Measurements from ENCODE around the gene MEAK7. TPM values are rescaled to one million over a fixed set of nuclear protein-coding genes. Genes with fewer than 3 reads are reported as not detected.

The MEAK7 gene
- total and polyA plus RNA-seq, 2 of the 8 experiments (the other 6 are each of a cell fraction or from before 2014, with no cell fraction given): 9.6 to 19.6 TPM

GRCh38 chr16:84504420-84505248 is at the start of gene MEAK7 (continued):
- TF ChIP-seq EGR1 (IDR thresholded peaks at IDR 0.05; ENCODE audit: borderline replicate concordance, low read depth, low read length) (no peak), MAFK (IDR thresholded peaks at IDR 0.05; ENCODE audit: low read depth, low read length) (no peak; the same call in 1 of the 2 replicates), KDM5A (IDR thresholded peaks at IDR 0.05; ENCODE audit: low read length) (no peak), HDAC2 (IDR thresholded peaks at IDR 0.05; ENCODE audit: borderline replicate concordance in 1 of 2, low read depth in 2 of 2, low read length in 2 of 2) (0 out of 4 replicates have a peak, but pooled peaks of 1 of the 2 experiments have one; percentile 38), FOSL1 (IDR thresholded peaks at IDR 0.05; ENCODE audit: insufficient read depth, low read depth, low read length) (no peak), GABPA (IDR thresholded peaks at IDR 0.05; ENCODE audit: borderline replicate concordance, insufficient read depth, low read length) (0 out of 2 replicates have a peak, but pooled peaks have one; percentile 26), SAP30 (IDR thresholded peaks at IDR 0.05; ENCODE audit: insufficient read depth, insufficient replicate concordance, low read length) (no peak), USF2 (IDR thresholded peaks at IDR 0.05; ENCODE audit: low read length) (no peak), RXRA (IDR thresholded peaks at IDR 0.05; ENCODE audit: insufficient read depth, low read depth, low read length) (no peak), SP2 (IDR thresholded peaks at IDR 0.05; ENCODE audit: low read length) (peak; percentile 87), SIRT6 (IDR thresholded peaks at IDR 0.05; ENCODE audit: low read length) (no peak), CBX8 (IDR thresholded peaks at IDR 0.05; ENCODE audit: borderline replicate concordance, low read depth, low read length) (no peak), ASH2L (IDR thresholded peaks at IDR 0.05; ENCODE audit: low read length) (no peak), TAF1 (IDR thresholded peaks at IDR 0.05; ENCODE audit: low read depth, low read length) (peak; percentile 60; the same call in 1 of the 2 replicates), TBP (IDR thresholded peaks at IDR 0.05; ENCODE audit: low read depth, low read length) (peak; percentile 44; the same call in 1 of the 2 replicates), PHF8 (conservative IDR thresholded peaks at IDR 0.05; ENCODE audit: low read depth, low read length) (peak; percentile 40; the same call in 1 of the 2 replicates), RAD21 (IDR thresholded peaks at IDR 0.05 in 1 of 2, conservative IDR thresholded peaks at IDR 0.05 in 1 of 2; ENCODE audit: low read depth in 2 of 2, low read length in 2 of 2) (no peak), SP1 (IDR thresholded peaks at IDR 0.05; ENCODE audit: low read depth, low read length) (peak; percentile 96), ZNF274 (IDR thresholded peaks at IDR 0.05; ENCODE audit: borderline replicate concordance, extremely low read depth, low read length) (no peak), RBBP5 (IDR thresholded peaks at IDR 0.05; ENCODE audit: borderline replicate concordance, low read depth, low read length) (peak; percentile 77; the same call in 1 of the 2 replicates), SRF (IDR thresholded peaks at IDR 0.05; ENCODE audit: low read depth, low read length) (no peak), BCL11A (IDR thresholded peaks at IDR 0.05; ENCODE audit: low read depth in 2 of 2, low read length in 2 of 2) (no peak)
